ENCODE measurements around the gene TAC3. TPM values are rescaled to one million over a fixed set of nuclear protein-coding genes. Genes with fewer than 3 reads are reported as not detected.
"Not testable (repeated sequence)": the region's sequence is repeated elsewhere in the genome, so short reads cannot be mapped to it uniquely, and the experiment has no call there.

TAC3 gene
- total and polyA plus RNA-seq, 2 donors (not counting 3 experiments of a cell fraction or from before 2014, with no cell fraction given), result not detected

DNA sequence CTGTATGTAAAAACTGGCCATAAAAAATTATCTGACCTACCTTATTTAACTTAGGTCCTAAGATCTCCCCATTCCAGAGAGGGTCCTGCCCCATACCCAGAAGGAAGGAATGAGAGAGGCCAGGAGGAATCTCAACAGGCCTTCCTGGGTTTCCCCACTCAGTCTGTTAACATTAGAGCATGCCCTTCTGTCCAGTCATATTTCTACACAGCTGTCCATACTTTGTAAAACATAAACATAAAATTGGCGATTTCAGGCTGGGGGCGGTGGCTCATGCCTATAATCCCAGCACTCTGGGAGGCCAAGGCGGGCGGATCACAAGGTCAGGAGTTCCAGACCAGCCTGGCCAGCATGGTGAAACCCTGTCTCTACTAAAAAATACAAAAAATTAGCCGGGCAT is 6.0 kb upstream of the TAC3 start:
- H2AFZ ChIP-seq (ENCODE audit: low read depth, low read length); intact Hi-C loops (cut with micrococcal nuclease); H3K36me3 ChIP-seq (ENCODE audit: control insufficient read depth in 2 of 2, extremely low read depth in 1 of 2, insufficient read depth in 2 of 2, low read length in 2 of 2); H3K9me3 ChIP-seq (replicated peaks; ENCODE audit: control insufficient read depth, insufficient read depth, low read length); CTCF ChIA-PET; H3K4me2 ChIP-seq (ENCODE audit: insufficient read depth, low read length); BruUV-seq (replicated peaks); H3K27ac ChIP-seq (ENCODE audit: insufficient read depth, low read depth, low read length); H3K79me2 ChIP-seq (ENCODE audit: control insufficient read depth, insufficient read depth, low read length); DNase-seq (ENCODE audit: low read depth, low spot score); H3K4me1 ChIP-seq (ENCODE audit: control insufficient read depth, extremely low read depth, insufficient read depth, low read length); FAIRE-seq; H3K4me3 ChIP-seq (replicated peaks in 1 of 3; ENCODE audit: insufficient read depth in 1 of 3, low read depth in 1 of 3, low read length in 3 of 3); H3K9ac ChIP-seq (replicated peaks; ENCODE audit: extremely low read depth, insufficient read depth, low read length); POLR2A ChIA-PET; H3K9me1 ChIP-seq (replicated peaks; ENCODE audit: control insufficient read depth, extremely low read depth, insufficient read depth, low read length); dilution Hi-C loops (cut with MboI; ENCODE audit: extremely low pct_ligation_motif_present, low sequenced_read_pairs); H4K20me1 ChIP-seq (replicated peaks; ENCODE audit: control insufficient read depth, extremely low read depth, insufficient read depth, low read length); H3K27me3 ChIP-seq (ENCODE audit: control insufficient read depth in 2 of 2, insufficient read depth in 2 of 2, low read length in 2 of 2): not testable (repeated sequence)

DNA sequence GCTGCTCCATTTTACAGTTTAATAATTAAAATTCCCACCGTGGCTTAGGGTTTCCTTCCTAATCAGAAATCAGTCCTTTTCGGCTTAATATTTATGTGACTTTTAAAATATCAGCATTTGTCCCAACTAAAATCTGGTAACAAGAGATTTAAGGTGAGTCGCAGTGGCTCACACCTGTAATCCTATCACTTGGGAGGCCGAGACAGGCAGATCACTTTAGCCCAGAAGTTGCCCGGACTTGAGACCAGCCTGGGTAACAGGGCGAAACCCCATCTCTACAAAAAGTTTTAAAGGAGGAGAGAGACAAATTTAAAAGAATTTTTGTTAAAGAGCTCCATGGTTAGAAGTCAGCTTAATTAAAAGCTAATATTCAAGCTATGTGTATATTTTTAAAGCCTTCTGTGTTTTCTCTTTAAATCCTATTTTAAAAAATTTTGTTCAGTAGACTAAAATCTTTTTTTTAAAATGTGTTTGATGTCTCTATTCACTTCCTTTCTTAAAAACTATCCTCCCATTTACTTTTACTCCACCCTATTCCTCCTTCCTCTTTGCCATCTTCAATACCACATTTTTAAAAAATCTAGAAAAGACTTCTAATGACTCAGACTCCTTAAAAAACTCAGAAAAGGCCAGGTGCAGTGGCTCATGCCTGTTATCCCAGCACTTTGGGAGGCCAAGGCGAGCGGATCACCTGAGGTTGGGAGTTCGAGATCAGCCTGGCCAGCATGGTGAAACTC is 3.8 kb upstream of the TAC3 start:
- Histone ChIP-seq H3K27ac (ENCODE audit: insufficient read depth, low read depth, low read length) (no peak overlapping the region), H2AFZ (ENCODE audit: low read depth, low read length) (no peak overlapping the region), H3K4me3 (replicated peaks in 1 of 3; ENCODE audit: insufficient read depth in 1 of 3, low read depth in 1 of 3, low read length in 3 of 3) (no peak overlapping the region), H3K4me2 (ENCODE audit: insufficient read depth, low read length) (no peak overlapping the region), H3K4me1 (ENCODE audit: control insufficient read depth, extremely low read depth, insufficient read depth, low read length) (no peaks in the 10 kb centered on the region), H3K79me2 (ENCODE audit: control insufficient read depth, insufficient read depth, low read length) (no peaks in the 10 kb centered on the region), H3K9me3 (replicated peaks; ENCODE audit: control insufficient read depth, insufficient read depth, low read length) (no peaks in the 10 kb centered on the region), H3K9me1 (replicated peaks; ENCODE audit: control insufficient read depth, extremely low read depth, insufficient read depth, low read length) (no peaks in the 10 kb centered on the region), H3K9ac (replicated peaks; ENCODE audit: extremely low read depth, insufficient read depth, low read length) (no peak overlapping the region), H3K36me3 (ENCODE audit: control insufficient read depth in 2 of 2, extremely low read depth in 1 of 2, insufficient read depth in 2 of 2, low read length in 2 of 2) (no peaks in the 10 kb centered on the region), H4K20me1 (replicated peaks; ENCODE audit: control insufficient read depth, extremely low read depth, insufficient read depth, low read length) (no peaks in the 10 kb centered on the region), H3K27me3 (ENCODE audit: control insufficient read depth in 2 of 2, insufficient read depth in 2 of 2, low read length in 2 of 2) (peaks cover 2 to 4% of the 10 kb centered on the region in 2 experiments)
- no peak for FAIRE-seq
- intact Hi-C loops (cut with micrococcal nuclease), result no loop called here
- dilution Hi-C loops (cut with MboI; ENCODE audit: extremely low pct_ligation_motif_present, low sequenced_read_pairs), result no loop called here
- ChIA-PET POLR2A (no interaction called here), CTCF (interaction anchor here (1.3 to 1.6 kb wide), 4 partner anchors 11 to 244 kb away, joined by 3 to 7 read pairs (median 4); no protein-coding TSS in a partner anchor)
- DNase-seq (ENCODE audit: low read depth, low spot score), result no peak
- TF ChIP-seq JUN (IDR thresholded peaks at IDR 0.05; ENCODE audit: borderline replicate concordance, insufficient read depth, insufficient read length, low read depth) (no peak), POLR2A (IDR thresholded peaks at IDR 0.05; ENCODE audit: low read depth, low read length) (no peak), EZH2 (IDR thresholded peaks at IDR 0.05; ENCODE audit: borderline replicate concordance, low read depth, low read length, severe bottlenecking) (no peak), POLR2AphosphoS5 (IDR thresholded peaks at IDR 0.05; ENCODE audit: insufficient read depth, low read depth, low read length) (no peak), MYC (IDR thresholded peaks at IDR 0.05; ENCODE audit: low read depth, low read length) (no peak), FOS (IDR thresholded peaks at IDR 0.05; ENCODE audit: borderline replicate concordance, insufficient read depth, low read length) (no peak), GATA2 (IDR thresholded peaks at IDR 0.05; ENCODE audit: insufficient read depth, insufficient read length, low read depth, low read length) (no peak)
- TF ChIP-seq, protein P1, sequence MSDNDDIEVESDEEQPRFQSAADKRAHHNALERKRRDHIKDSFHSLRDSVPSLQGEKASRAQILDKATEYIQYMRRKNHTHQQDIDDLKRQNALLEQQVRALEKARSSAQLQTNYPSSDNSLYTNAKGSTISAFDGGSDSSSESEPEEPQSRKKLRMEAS (IDR thresholded peaks at IDR 0.05; ENCODE audit: insufficient read depth, insufficient read length), result no peak
- TF ChIP-seq, protein P2, sequence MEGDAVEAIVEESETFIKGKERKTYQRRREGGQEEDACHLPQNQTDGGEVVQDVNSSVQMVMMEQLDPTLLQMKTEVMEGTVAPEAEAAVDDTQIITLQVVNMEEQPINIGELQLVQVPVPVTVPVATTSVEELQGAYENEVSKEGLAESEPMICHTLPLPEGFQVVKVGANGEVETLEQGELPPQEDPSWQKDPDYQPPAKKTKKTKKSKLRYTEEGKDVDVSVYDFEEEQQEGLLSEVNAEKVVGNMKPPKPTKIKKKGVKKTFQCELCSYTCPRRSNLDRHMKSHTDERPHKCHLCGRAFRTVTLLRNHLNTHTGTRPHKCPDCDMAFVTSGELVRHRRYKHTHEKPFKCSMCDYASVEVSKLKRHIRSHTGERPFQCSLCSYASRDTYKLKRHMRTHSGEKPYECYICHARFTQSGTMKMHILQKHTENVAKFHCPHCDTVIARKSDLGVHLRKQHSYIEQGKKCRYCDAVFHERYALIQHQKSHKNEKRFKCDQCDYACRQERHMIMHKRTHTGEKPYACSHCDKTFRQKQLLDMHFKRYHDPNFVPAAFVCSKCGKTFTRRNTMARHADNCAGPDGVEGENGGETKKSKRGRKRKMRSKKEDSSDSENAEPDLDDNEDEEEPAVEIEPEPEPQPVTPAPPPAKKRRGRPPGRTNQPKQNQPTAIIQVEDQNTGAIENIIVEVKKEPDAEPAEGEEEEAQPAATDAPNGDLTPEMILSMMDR (IDR thresholded peaks at IDR 0.05; ENCODE audit: extremely low read depth in 1 of 2, insufficient read depth in 1 of 2, low read depth in 1 of 2, low read length in 2 of 2), result no peak
- BruUV-seq (replicated peaks), result no TSS peak

Measured in endothelial cell of umbilical vein (primary cell).